H1 (cell line): ENCODE results near the gene TMEM115. TPM values are rescaled to one million over a fixed set of nuclear protein-coding genes. Genes with fewer than 3 reads are reported as not detected.

Experiments used
- CTCF ChIA-PET: fragments of 300-600 bp; sonication (Branson Sonifier 250); formaldehyde crosslinking; loops from one replicate; lab custom pipeline; 2021; ENCODE audit not compliant: partially characterized antibody; lab: Charles Lee
- POLR2A ChIA-PET: fragments of 300-600 bp; sonication (Branson Sonifier 250); formaldehyde crosslinking; loops from one replicate; lab custom pipeline; 2021; ENCODE audit warnings: inconsistent platforms; ENCODE audit not compliant: partially characterized antibody; lab: Charles Lee
- DNase-seq, 2 experiments: peaks; one replicate each; pipeline versions ENCODE4 v3.0.0 to v3.0.0-alpha.2; 2010 to 2022; ENCODE audit warnings: low spot score in 2 of 2, low read depth in 1 of 2, mixed read lengths in 1 of 2
- FAIRE-seq: peaks from 2 replicates; lab custom pipeline; 2011; peaks lifted over from hg19 to GRCh38; lab: Jason Lieb, UNC
- H2AFZ ChIP-seq: 2 replicates; pipeline ENCODE4 v1.8.1; 2012; ENCODE audit warnings: low read length, inconsistent platforms
- H2AK5ac ChIP-seq: 2 replicates; pipeline ENCODE4 v1.6.1; 2013; ENCODE audit warnings: low read depth, low read length
- H2BK120ac ChIP-seq: replicated peaks from 2 replicates; pipeline ENCODE3; 2013; ENCODE audit warnings: low read depth, low read length, inconsistent platforms
- H2BK12ac ChIP-seq: 2 replicates; pipeline ENCODE4 v1.6.1; 2013; ENCODE audit warnings: low read depth, low read length
- H2BK15ac ChIP-seq: 2 replicates; pipeline ENCODE4 v1.6.1; 2013; ENCODE audit warnings: low read length
- H2BK20ac ChIP-seq: 2 replicates; pipeline ENCODE4 v1.6.1; 2013; ENCODE audit warnings: low read length
- H2BK5ac ChIP-seq: 2 replicates; pipeline ENCODE4 v1.6.1; 2013; ENCODE audit warnings: low read depth, low read length
- H3K14ac ChIP-seq: 2 replicates; pipeline ENCODE4 v1.6.1; 2013; ENCODE audit warnings: inconsistent platforms; ENCODE audit not compliant: insufficient read length
- H3K18ac ChIP-seq: 2 replicates; pipeline ENCODE4 v1.6.1; 2013; ENCODE audit warnings: low read length; ENCODE audit errors: extremely low read depth
- H3K23ac ChIP-seq: 2 replicates; pipeline ENCODE4 v1.6.1; 2013; ENCODE audit warnings: inconsistent platforms; ENCODE audit not compliant: insufficient read length
- H3K23me2 ChIP-seq: 2 replicates; pipeline ENCODE4 v1.6.1; 2013; ENCODE audit warnings: low read depth, low read length
- H3K27ac ChIP-seq: 2 replicates; pipeline ENCODE4 v1.6.1; 2011; ENCODE audit warnings: low read depth, low read length, inconsistent platforms
- H3K27me3 ChIP-seq, 4 experiments: replicated peaks in 1 of 4; 1 replicate in 1 of 4; 2 replicates in 3 of 4; pipeline versions ENCODE4 v1.6.1 to v1.8.1; 2011 to 2013; ENCODE audit warnings: low read length in 3 of 4, mild to moderate bottlenecking in 3 of 4, inconsistent platforms in 2 of 4, mixed read lengths in 2 of 4, moderate library complexity in 1 of 4; ENCODE audit not compliant: control insufficient read depth in 3 of 4, insufficient read depth in 3 of 4; ENCODE audit errors: extremely low read depth in 1 of 4
- H3K36me3 ChIP-seq, 4 experiments: 2 replicates each; pipeline versions ENCODE4 v1.6.1 to v1.8.1; 2011 to 2013; ENCODE audit warnings: mild to moderate bottlenecking in 4 of 4, low read length in 3 of 4, moderate library complexity in 2 of 4, control low read depth in 1 of 4, inconsistent platforms in 1 of 4; ENCODE audit not compliant: insufficient read depth in 4 of 4, control insufficient read depth in 2 of 4
- H3K4ac ChIP-seq: replicated peaks from 2 replicates; pipeline ENCODE3; 2013; ENCODE audit warnings: low read length, low read depth, mixed read lengths, inconsistent platforms; ENCODE audit not compliant: insufficient read length
- H3K4me1 ChIP-seq, 4 experiments: replicated peaks in 1 of 4; 1 replicate in 1 of 4; 2 replicates in 3 of 4; pipeline versions ENCODE4 v1.6.1 to v1.8.1; 2011 to 2013; ENCODE audit warnings: low read length in 3 of 4, inconsistent platforms in 2 of 4, mixed read lengths in 1 of 4; ENCODE audit not compliant: insufficient read depth in 4 of 4, control insufficient read depth in 3 of 4
- H3K4me2 ChIP-seq, 2 experiments: 2 replicates each; pipeline versions ENCODE4 v1.6.1 to v1.8.1; 2011 to 2013; ENCODE audit warnings: low read depth in 2 of 2, low read length in 2 of 2, control low read depth in 1 of 2, inconsistent platforms in 1 of 2, mild to moderate bottlenecking in 1 of 2; ENCODE audit not compliant: insufficient read depth in 1 of 2
- H3K4me3 ChIP-seq, 4 experiments: fragments of 200-600, 300-600 bp in 1 of 4; sonication (generic), shearing (Covaris generic), sonication (Bioruptor Twin) in 1 of 4; 2 replicates each; pipeline versions ENCODE4 v1.5.1 to v1.8.1; 2011 to 2016; ENCODE audit warnings: low read length in 4 of 4, low read depth in 3 of 4, control low read depth in 2 of 4, inconsistent platforms in 2 of 4, mild to moderate bottlenecking in 2 of 4, mixed read lengths in 1 of 4, moderate library complexity in 1 of 4; ENCODE audit not compliant: insufficient read depth in 2 of 4; ENCODE audit errors: extremely low read depth in 1 of 4
- H3K56ac ChIP-seq: replicated peaks from 2 replicates; pipeline ENCODE3; 2013; ENCODE audit warnings: low read depth, mild to moderate bottlenecking, mixed read lengths, low read length, inconsistent platforms; ENCODE audit not compliant: insufficient read length
- H3K79me1 ChIP-seq: 2 replicates; pipeline ENCODE4 v1.6.1; 2013; ENCODE audit warnings: low read depth, low read length, control low read depth
- H3K79me2 ChIP-seq, 2 experiments: 2 replicates each; pipeline versions ENCODE4 v1.6.1 to v1.8.1; 2012 to 2013; ENCODE audit warnings: low read length in 2 of 2, mild to moderate bottlenecking in 2 of 2, inconsistent platforms in 1 of 2; ENCODE audit not compliant: insufficient read depth in 2 of 2, control insufficient read depth in 1 of 2
- H3K9ac ChIP-seq, 4 experiments: replicated peaks in 1 of 4; 1 replicate in 1 of 4; 2 replicates in 3 of 4; pipeline versions ENCODE4 v1.6.1 to v1.8.1; 2011 to 2013; ENCODE audit warnings: low read depth in 3 of 4, low read length in 3 of 4, control low read depth in 2 of 4, mild to moderate bottlenecking in 2 of 4, moderate library complexity in 2 of 4, inconsistent platforms in 1 of 4; ENCODE audit errors: extremely low read depth in 1 of 4
- H3K9me3 ChIP-seq, 2 experiments: 2 replicates each; pipeline versions ENCODE4 v1.6.1 to v1.8.1; 2012 to 2013; ENCODE audit warnings: mild to moderate bottlenecking in 2 of 2, moderate library complexity in 2 of 2, control low read depth in 1 of 2, inconsistent platforms in 1 of 2, low read depth in 1 of 2, low read length in 1 of 2, mixed read lengths in 1 of 2; ENCODE audit not compliant: insufficient read depth in 2 of 2
- H4K20me1 ChIP-seq, 2 experiments: replicated peaks in 1 of 2; 2 replicates each; pipeline versions ENCODE3 to v1.8.1; 2011 to 2013; ENCODE audit warnings: inconsistent platforms in 2 of 2, low read length in 2 of 2, mild to moderate bottlenecking in 1 of 2; ENCODE audit not compliant: insufficient read depth in 2 of 2, control insufficient read depth in 1 of 2
- H4K5ac ChIP-seq: 2 replicates; pipeline ENCODE4 v1.6.1; 2013; ENCODE audit warnings: low read length, low read depth, mixed read lengths, inconsistent platforms; ENCODE audit not compliant: insufficient read length
- H4K8ac ChIP-seq: 2 replicates; pipeline ENCODE4 v1.8.0; 2013; ENCODE audit warnings: mild to moderate bottlenecking, moderate library complexity, low read length, inconsistent platforms; ENCODE audit not compliant: insufficient read depth; ENCODE audit errors: extremely low read depth
- H4K91ac ChIP-seq: replicated peaks from 2 replicates; pipeline ENCODE3; 2013; ENCODE audit warnings: low read length, mixed read lengths, inconsistent platforms; ENCODE audit not compliant: insufficient read length
- CHD2 ChIP-seq: IDR thresholded peaks from 2 replicates; pipeline ENCODE4 v1.6.1; 2012; ENCODE audit warnings: low read length, improper control_type of control experiment
- CTCF ChIP-seq, 3 experiments: IDR thresholded peaks; 1 replicate in 2 of 3; 2 replicates in 1 of 3; pipeline versions ENCODE4 v1.5.1 to v1.6.1; 2011; ENCODE audit warnings: low read length in 3 of 3, mild to moderate bottlenecking in 3 of 3, inconsistent platforms in 2 of 3, low read depth in 1 of 3, moderate library complexity in 1 of 3; ENCODE audit not compliant: insufficient read depth in 1 of 3; ENCODE audit errors: control extremely low read depth in 1 of 3
- GTF2F1 ChIP-seq: IDR thresholded peaks from 2 replicates; pipeline ENCODE4 v1.6.1; 2012; ENCODE audit warnings: low read depth, low read length, improper control_type of control experiment, borderline replicate concordance
- NANOG ChIP-seq: IDR thresholded peaks from 2 replicates; pipeline ENCODE4 v1.6.1; 2011; ENCODE audit warnings: low read length, low read depth, mild to moderate bottlenecking, inconsistent platforms; ENCODE audit not compliant: insufficient read depth, poor library complexity, severe bottlenecking
- TEAD4 ChIP-seq: IDR thresholded peaks from 2 replicates; pipeline ENCODE4 v1.6.1; 2012; ENCODE audit warnings: low read depth, low read length, inconsistent platforms, mixed read lengths
- WGBS, 2 experiments: shearing (Covaris generic) in 1 of 2; methylation state at CpG; one replicate each; pipeline versions ENCODE4 v1.1.6 to v1.1.7; 2013 to 2015; ENCODE audit warnings: low lambda C conversion rate in 2 of 2, mixed read lengths in 2 of 2, inconsistent platforms in 1 of 2, low coverage in 1 of 2, missing lambda C conversion rate in 1 of 2; ENCODE audit not compliant: insufficient replicate concordance in 2 of 2, insufficient coverage in 1 of 2, insufficient read length in 1 of 2; ENCODE audit errors: extremely low coverage in 1 of 2, missing lambda C conversion rate in 1 of 2; 5-methylcytosine and 5-hydroxymethylcytosine counted together
- polyA plus RNA-seq, 7 experiments: library from polyadenylated mRNA; depleted of rRNA in 3 of 7; stranded (reverse) in 5 of 7; unstranded in 2 of 7; fragments of >200 nt in 5 of 7; fragments of 200-250 nt in 2 of 7; gene quantifications; 1 replicate in 5 of 7; 2 replicates in 1 of 7; 4 replicates in 1 of 7; pipeline versions ENCODE4 v1.2.1 to v1.2.3, GENCODE V29; 2011 to 2013; ENCODE audit warnings: missing spikeins in 2 of 7, mixed read lengths in 2 of 7
- total RNA-seq: library from RNA; stranded (reverse); fragmentation: NEBNext Ultra II Directional; extraction: Animal tissue kit (Norgen Biotek cat#: 25700); gene quantifications from 2 replicates; pipeline ENCODE4 v1.2.1, GENCODE V29; 2021

TMEM115 gene
- total and polyA plus RNA-seq, 2 of the 8 experiments (the other 6 are each of a cell fraction or from before 2014, with no cell fraction given) = 25.4 to 32.4 TPM

DNA sequence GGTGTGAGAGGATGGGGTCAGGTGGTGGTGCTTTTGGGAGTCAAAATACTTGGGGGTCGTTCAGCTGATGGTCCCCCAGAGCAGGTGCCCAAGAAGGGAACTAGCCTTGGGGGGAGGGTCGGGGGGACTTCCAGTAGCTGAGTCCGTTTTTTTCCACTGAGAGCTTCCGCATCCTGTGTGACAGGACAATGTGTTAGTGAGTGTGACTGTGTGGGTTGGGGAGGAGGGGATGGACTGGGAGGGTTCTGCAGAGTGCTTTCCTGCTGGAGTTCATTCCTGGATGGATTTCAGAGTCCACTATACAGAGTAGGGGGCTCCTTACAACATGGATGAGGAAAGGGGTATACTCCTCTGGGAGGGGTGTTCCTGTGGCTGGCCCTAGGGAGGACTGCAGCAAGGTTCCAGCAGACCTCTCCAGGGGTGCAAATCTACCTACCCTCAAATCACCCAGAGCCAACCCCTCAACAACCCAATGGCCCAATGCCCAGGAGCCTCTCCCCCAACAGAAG, 36.2 kb downstream of the TMEM115 start:
- TF ChIP-seq NANOG = no peak
- no peak for TF ChIP-seq GTF2F1
- TF ChIP-seq CHD2 = no peak
- TF ChIP-seq CTCF (IDR thresholded peaks at IDR 0.05; ENCODE audit: control extremely low read depth in 1 of 3, insufficient read depth in 1 of 3, low read depth in 1 of 3, low read length in 3 of 3) = no peak
- no peak for TF ChIP-seq TEAD4
- TF ChIP-seq, all 59 proteins: peak for 0
- no peak for FAIRE-seq

More for the DNA sequence above, 36.2 kb downstream of the TMEM115 start:
- peaks cover 20% of the 10 kb centered on the region for H3K79me1 ChIP-seq
- H3K79me2 ChIP-seq = peaks cover 0 to 36% of the 10 kb centered on the region in 2 experiments; a peak in 3 of 4 replicates
- no peak overlapping the region; a peak in 1 of 7 replicates for H3K9ac ChIP-seq
- H2BK12ac ChIP-seq = peak overlapping the region; percentile 92; the same call in 1 of the 2 replicates
- H3K27ac ChIP-seq = no peak overlapping the region
- peak overlapping the region; percentile 97 for H3K4me2 ChIP-seq
- no peaks in the 10 kb centered on the region for H3K27me3 ChIP-seq
- POLR2A ChIA-PET = interaction anchor here (0.7 to 12.6 kb wide), 9 partner anchors 13 to 64 kb away, joined by 3 to 149 read pairs (median 9); partner anchors contain the start of genes HYAL1, HYAL3, IFRD2 and LSMEM2
- H3K23me2 ChIP-seq = peaks cover 24% of the 10 kb centered on the region
- peak overlapping the region; percentile 97 for H3K18ac ChIP-seq
- no peak for DNase-seq
- no peaks in the 10 kb centered on the region for H3K9me3 ChIP-seq
- 0 out of 2 replicates have a peak overlapping the region, but pooled peaks have one; percentile 72 for H2BK20ac ChIP-seq
- H3K14ac ChIP-seq = no peak overlapping the region
- no peak overlapping the region for H2AK5ac ChIP-seq
- no peak overlapping the region for H2BK120ac ChIP-seq
- H4K20me1 ChIP-seq = peaks cover 8 to 22% of the 10 kb centered on the region in 2 experiments
- H2AFZ ChIP-seq = no peak overlapping the region
- H3K36me3 ChIP-seq = peaks cover 18 to 27% (median 23%) of the 10 kb centered on the region in 4 experiments
- peak overlapping the region in 3 of 4 experiments; percentile 89 to 96 (median 95); a peak in 5 of 8 replicates for H3K4me3 ChIP-seq
- peak overlapping the region; percentile 91 for H4K91ac ChIP-seq
- peaks cover 0 to 40% (median 21%) of the 10 kb centered on the region in 4 experiments; a peak in 6 of 7 replicates for H3K4me1 ChIP-seq
- no peak overlapping the region for H3K23ac ChIP-seq
- H2BK5ac ChIP-seq = peak overlapping the region; percentile 99; the same call in 1 of the 2 replicates
- no peak overlapping the region for H3K4ac ChIP-seq
- H4K5ac ChIP-seq = no peak overlapping the region
- 74% methylated on average over 4 of the region's 4 CpGs; no CpG with 5 or more reads in 1 of the 2 experiments for WGBS, 2 experiments
- H4K8ac ChIP-seq = no peak overlapping the region
- CTCF ChIA-PET = interaction anchor here (0.8 to 7.5 kb wide), 21 partner anchors 8 to 131 kb away, joined by 3 to 75 read pairs (median 8); partner anchors contain the start of genes GNAT1, HYAL1, IFRD2 and LSMEM2
- H3K56ac ChIP-seq = no peak overlapping the region
- peak overlapping the region; percentile 88; the same call in 1 of the 2 replicates for H2BK15ac ChIP-seq
